22Rv1 (cell line): ENCODE measurements around the gene FOXN1.

Source experiments
- ZFX ChIP-seq: fragments of 450-650 bp; IDR thresholded peaks from 2 replicates; pipeline ENCODE4 v1.6.1; 2017; ENCODE audit warnings: antibody characterized with exemption, borderline replicate concordance
- TF ChIP-seq, protein P1 (sequence below): fragments of 450-650 bp; IDR thresholded peaks from 2 replicates; pipeline ENCODE4 v1.5.1; 2017; ENCODE audit warnings: mild to moderate bottlenecking

GRCh38 chr17:28511858-28512461 lies 5.8 kb downstream of the FOXN1 start:
- TF ChIP-seq, protein P1, sequence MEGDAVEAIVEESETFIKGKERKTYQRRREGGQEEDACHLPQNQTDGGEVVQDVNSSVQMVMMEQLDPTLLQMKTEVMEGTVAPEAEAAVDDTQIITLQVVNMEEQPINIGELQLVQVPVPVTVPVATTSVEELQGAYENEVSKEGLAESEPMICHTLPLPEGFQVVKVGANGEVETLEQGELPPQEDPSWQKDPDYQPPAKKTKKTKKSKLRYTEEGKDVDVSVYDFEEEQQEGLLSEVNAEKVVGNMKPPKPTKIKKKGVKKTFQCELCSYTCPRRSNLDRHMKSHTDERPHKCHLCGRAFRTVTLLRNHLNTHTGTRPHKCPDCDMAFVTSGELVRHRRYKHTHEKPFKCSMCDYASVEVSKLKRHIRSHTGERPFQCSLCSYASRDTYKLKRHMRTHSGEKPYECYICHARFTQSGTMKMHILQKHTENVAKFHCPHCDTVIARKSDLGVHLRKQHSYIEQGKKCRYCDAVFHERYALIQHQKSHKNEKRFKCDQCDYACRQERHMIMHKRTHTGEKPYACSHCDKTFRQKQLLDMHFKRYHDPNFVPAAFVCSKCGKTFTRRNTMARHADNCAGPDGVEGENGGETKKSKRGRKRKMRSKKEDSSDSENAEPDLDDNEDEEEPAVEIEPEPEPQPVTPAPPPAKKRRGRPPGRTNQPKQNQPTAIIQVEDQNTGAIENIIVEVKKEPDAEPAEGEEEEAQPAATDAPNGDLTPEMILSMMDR: no peak
- no peak for TF ChIP-seq ZFX
